Measurements from ENCODE around the gene AK1. TPM values are rescaled to one million over a fixed set of nuclear protein-coding genes. Genes with fewer than 3 reads are reported as not detected.

Gene AK1
- total and polyA plus RNA-seq, 2 of the 8 experiments (the other 6 are each of a cell fraction or from before 2014, with no cell fraction given): 37.9 to 39.2 TPM

DNA sequence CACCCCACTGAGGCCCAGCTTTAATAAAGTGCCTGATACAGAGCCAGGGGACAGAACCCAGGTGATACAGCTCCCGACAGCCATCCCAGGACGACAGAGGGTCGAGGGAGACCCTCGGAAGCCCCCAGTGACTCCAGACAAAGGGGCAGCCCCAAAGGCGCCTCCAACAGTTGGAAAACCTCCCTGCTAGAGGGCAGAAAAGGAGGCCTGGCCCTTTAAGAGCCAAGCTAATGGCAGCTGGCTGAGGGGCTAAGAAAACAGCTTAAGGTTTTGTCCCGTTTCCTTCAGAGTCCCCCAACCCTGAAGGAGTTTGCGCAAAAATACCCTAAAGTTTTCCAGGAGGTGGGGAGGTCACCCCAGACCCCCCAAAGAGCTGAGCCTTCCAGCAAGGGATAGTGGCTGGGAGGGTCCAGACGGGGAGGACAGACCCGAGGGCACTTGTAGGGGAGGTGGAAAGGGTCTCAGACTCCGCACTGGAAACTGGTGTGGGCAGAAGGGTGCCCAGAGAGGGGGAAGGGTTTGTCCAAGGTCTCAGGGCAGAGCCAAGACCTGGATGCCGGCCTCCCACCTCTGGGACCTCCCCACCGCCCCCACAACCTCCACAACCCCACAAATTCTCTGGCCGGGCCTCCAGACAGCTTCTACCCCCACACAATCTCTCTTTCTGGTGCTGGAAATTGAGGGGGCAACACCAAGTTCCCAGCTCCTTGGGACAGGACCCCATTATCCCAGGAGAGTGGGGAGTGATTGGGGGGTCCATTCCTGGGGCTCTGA is 8.2 kb upstream of the AK1 start:
- no peak overlapping the region for H3K4ac ChIP-seq (replicated peaks; ENCODE audit: insufficient read length, low read depth, low read length)
- DNase-seq (ENCODE audit: low read depth in 1 of 2, low spot score in 2 of 2) (no peak), FAIRE-seq (no peak)
- no peak overlapping the region for H2AK5ac ChIP-seq (ENCODE audit: low read depth, low read length)
- no peak overlapping the region for H2BK15ac ChIP-seq (ENCODE audit: low read length)
- no peak overlapping the region for H3K4me2 ChIP-seq (ENCODE audit: insufficient read depth in 1 of 2, low read depth in 2 of 2, low read length in 2 of 2)
- H2AFZ ChIP-seq (ENCODE audit: low read length): no peak overlapping the region
- peaks cover 4 to 19% (median 14%) of the 10 kb centered on the region in 4 experiments; a peak in 5 of 8 replicates for H3K36me3 ChIP-seq (ENCODE audit: control insufficient read depth in 2 of 4, insufficient read depth in 4 of 4, low read length in 3 of 4)
- TF ChIP-seq YY1 (IDR thresholded peaks at IDR 0.05; ENCODE audit: low read depth, low read length): no peak
- no peak overlapping the region for H3K18ac ChIP-seq (ENCODE audit: extremely low read depth, low read length)
- no peaks in the 10 kb centered on the region for H3K23me2 ChIP-seq (ENCODE audit: low read depth, low read length)
- H3K23ac ChIP-seq (ENCODE audit: insufficient read length): no peak overlapping the region
- no peak overlapping the region for H3K56ac ChIP-seq (replicated peaks; ENCODE audit: insufficient read length, low read depth, low read length)
- no peak overlapping the region; the same call in 1 of the 2 replicates for H4K8ac ChIP-seq (ENCODE audit: extremely low read depth, insufficient read depth, low read length)
- no peaks in the 10 kb centered on the region; a peak in 3 of 7 replicates for H3K4me1 ChIP-seq (replicated peaks in 1 of 4; ENCODE audit: control insufficient read depth in 3 of 4, insufficient read depth in 4 of 4, low read length in 3 of 4)
- ChIA-PET CTCF (ENCODE audit: partially characterized antibody) (interaction anchor here (0.7 to 2.2 kb wide), 13 partner anchors 10 to 283 kb away, joined by 3 to 10 read pairs (median 5); partner anchors contain the start of genes ST6GALNAC4 and TOR2A), POLR2A (ENCODE audit: partially characterized antibody) (interaction anchor here (0.6 to 8.6 kb wide), 11 partner anchors 10 to 181 kb away, joined by 3 to 91 read pairs (median 4); partner anchors contain the start of genes PIP5KL1, ST6GALNAC4 and ST6GALNAC6)
- no peak overlapping the region for H3K9ac ChIP-seq (replicated peaks in 1 of 4; ENCODE audit: extremely low read depth in 1 of 4, low read depth in 3 of 4, low read length in 3 of 4)
- no peak overlapping the region for H2BK12ac ChIP-seq (ENCODE audit: low read depth, low read length)
- H2BK120ac ChIP-seq (replicated peaks; ENCODE audit: low read depth, low read length): no peak overlapping the region
- no peak overlapping the region for H3K14ac ChIP-seq (ENCODE audit: insufficient read length)
- H4K5ac ChIP-seq (ENCODE audit: insufficient read length, low read depth, low read length): no peak overlapping the region
- 78% methylated on average over 13 of the region's 13 CpGs; no CpG with 5 or more reads in 1 of the 2 experiments for WGBS, 2 experiments (ENCODE audit: extremely low coverage in 1 of 2, insufficient coverage in 1 of 2, insufficient read length in 1 of 2, insufficient replicate concordance in 2 of 2, low coverage in 1 of 2, low lambda C conversion rate in 2 of 2, missing lambda C conversion rate in 1 of 2)
- no peaks in the 10 kb centered on the region for H3K79me1 ChIP-seq (ENCODE audit: low read depth, low read length)
- no peaks in the 10 kb centered on the region for H3K79me2 ChIP-seq (ENCODE audit: control insufficient read depth in 1 of 2, insufficient read depth in 2 of 2, low read length in 2 of 2)
- no peak overlapping the region for H2BK20ac ChIP-seq (ENCODE audit: low read length)
- H3K27ac ChIP-seq (ENCODE audit: low read depth, low read length): no peak overlapping the region
- peaks cover 0 to 3% of the 10 kb centered on the region in 2 experiments for H4K20me1 ChIP-seq (replicated peaks in 1 of 2; ENCODE audit: control insufficient read depth in 1 of 2, insufficient read depth in 2 of 2, low read length in 2 of 2)
- H4K91ac ChIP-seq (replicated peaks; ENCODE audit: insufficient read length, low read length): no peak overlapping the region
- no peaks in the 10 kb centered on the region for H3K27me3 ChIP-seq (replicated peaks in 1 of 4; ENCODE audit: control insufficient read depth in 3 of 4, extremely low read depth in 1 of 4, insufficient read depth in 3 of 4, low read length in 3 of 4)
- H2BK5ac ChIP-seq (ENCODE audit: low read depth, low read length): no peak overlapping the region; the same call in 1 of the 2 replicates
- no peaks in the 10 kb centered on the region for H3K9me3 ChIP-seq (ENCODE audit: insufficient read depth in 2 of 2, low read depth in 1 of 2, low read length in 1 of 2)
- no peak overlapping the region for H3K4me3 ChIP-seq (ENCODE audit: extremely low read depth in 1 of 4, insufficient read depth in 2 of 4, low read depth in 3 of 4, low read length in 4 of 4)

Measured in H1 (cell line).